DMS79 (cell line): ENCODE results near the gene ARHGAP29.
"Not testable (repeated sequence)": the region's sequence is repeated elsewhere in the genome, so short reads cannot be mapped to it uniquely, and the experiment has no call there.

Experiments used
- DNase-seq: peaks from one replicate; lab custom pipeline; 2025; lab: John Stamatoyannopoulos, UW

The ARHGAP29 gene

DNA sequence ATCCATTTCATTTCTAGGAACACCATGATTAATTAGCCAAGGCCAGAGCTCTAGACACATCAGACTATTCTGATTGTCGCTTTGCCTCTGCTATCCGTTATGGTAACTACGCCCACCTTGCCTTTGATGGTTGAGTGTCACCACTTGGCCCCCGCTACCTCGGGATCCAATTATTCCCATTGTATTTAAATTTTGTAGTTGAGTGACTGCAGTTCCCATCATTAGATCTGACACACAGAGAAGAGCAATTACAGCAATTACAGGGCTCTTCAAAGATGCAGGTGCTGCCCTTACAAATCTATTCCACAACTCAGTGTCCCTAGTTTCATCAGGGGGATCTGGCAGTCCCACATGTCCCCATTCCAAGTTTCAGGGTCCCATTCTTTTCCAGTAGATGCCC, 71.5 kb downstream of the ARHGAP29 start:
- no peak for DNase-seq

DNA sequence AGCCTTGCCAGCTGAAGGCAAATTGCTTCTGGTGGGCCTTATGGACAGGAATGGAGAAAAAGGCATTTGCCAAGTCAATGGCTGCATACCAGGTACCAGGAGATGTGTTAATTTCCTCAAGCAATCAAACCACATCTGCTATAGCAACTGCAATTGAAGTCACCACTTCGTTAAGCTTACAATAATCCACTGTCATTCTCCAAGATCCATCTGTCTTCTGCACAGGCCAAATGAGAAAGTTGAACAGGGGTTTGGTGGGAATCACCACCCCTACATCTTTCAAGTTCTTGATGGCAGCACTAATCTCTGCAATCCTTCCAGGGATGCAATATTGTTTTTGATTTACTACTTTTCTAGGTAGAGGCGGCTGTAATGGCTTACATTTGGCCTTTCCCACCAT, 72.5 kb downstream of the ARHGAP29 start:
- not testable (repeated sequence) for DNase-seq

DNA sequence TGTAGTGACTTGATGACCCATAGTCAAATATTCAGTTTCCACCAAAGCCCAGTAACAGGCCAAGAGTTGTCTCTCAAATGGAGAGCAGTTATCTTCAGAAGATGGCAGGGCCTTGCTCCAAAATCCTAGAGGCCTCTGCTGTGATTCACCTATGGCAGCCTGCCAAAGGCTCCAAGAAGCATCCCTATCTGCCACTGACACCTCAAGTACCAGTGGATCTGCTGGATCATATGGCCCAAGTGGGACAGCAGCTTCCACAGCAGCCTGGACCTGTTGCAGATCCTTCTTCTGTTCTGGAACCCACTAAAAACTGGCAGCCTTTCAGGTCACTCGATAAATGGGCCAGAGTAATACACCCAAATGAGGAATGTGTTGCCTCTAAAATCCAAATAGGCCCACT, 73.3 kb downstream of the ARHGAP29 start:
- not testable (repeated sequence) for DNase-seq

DNA sequence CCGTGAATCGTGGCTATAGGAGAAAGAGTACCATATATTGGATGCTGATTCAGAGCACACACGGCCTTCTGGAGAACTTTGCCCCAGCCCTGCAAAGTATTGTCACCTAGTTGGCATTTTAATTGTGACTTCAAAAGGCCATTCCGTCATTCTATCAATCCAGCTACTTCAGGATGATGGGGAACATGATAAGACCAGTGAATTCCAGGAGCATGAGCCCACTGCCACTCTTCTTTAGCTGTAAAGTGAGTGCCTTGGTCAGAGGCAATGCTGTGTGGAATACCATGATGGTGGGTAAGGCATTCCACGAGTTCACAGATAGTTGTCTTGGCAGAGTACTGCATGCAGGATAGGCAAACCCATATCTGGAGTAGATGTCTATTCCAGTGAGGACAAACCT, 74.1 kb downstream of the ARHGAP29 start:
- DNase-seq = not testable (repeated sequence)

DNA sequence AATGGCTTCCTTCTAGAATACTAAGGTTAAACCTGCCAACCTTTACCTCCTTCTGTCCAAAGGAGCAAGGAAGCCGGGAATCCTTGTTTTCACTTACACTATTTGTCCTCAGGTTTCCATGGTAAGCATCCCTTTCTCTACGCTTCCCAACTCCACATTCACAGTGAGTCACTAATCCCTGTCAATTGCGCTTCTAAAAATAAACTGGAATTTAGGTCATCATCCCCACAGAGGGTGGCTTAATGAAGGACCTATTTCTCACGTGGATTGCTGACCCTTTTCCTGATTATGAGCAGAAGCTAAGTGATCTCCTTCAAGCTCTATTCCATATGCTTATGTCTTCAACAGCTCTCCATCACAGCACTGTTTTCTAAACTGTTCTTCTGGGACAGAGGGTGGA, 76.6 kb downstream of the ARHGAP29 start:
- no peak for DNase-seq

DNA sequence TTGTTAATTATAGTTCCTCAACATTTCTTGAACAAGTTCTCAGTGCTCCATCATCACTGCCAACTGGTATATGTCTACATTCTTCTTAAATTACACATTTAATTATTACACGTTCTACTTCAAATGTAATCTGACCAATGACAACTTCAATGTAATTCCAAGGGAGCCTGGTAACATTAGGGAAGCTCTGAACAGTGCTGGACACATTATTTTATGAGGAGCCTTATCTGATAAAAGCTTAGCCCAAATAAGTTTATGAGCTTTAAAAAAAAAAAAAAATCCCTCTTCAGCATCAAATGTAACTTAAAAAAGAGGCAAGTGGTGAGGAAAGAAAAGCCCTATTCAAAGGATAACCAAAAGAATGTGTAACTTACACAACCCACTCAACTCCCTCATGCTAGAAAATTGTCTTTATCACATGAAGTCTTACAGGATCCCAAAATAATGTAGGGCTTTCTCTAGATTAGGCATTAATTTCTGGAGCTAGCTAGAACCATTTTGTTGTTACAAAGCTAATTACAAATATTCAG, 81.2 kb downstream of the ARHGAP29 start:
- DNase-seq = no peak

DNA sequence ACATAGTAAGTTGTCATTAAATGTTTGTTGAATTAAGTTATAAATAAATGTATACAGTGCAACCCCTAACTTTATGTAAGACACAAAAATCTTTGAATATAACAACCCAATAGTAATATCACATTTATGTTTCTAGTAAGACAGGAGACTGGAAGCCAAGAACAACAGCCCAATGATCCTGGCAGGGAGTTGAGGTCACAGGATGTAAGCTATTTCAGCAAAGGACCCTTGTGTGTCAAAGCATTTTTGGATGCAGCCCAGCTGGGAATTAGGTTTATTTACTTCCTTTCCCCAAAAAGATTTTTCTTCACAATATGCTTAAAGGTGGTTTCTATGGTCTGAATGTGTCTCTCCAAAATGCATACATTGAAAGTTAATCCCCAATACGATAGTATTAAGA, 82.4 kb downstream of the ARHGAP29 start:
- no peak for DNase-seq

DNA sequence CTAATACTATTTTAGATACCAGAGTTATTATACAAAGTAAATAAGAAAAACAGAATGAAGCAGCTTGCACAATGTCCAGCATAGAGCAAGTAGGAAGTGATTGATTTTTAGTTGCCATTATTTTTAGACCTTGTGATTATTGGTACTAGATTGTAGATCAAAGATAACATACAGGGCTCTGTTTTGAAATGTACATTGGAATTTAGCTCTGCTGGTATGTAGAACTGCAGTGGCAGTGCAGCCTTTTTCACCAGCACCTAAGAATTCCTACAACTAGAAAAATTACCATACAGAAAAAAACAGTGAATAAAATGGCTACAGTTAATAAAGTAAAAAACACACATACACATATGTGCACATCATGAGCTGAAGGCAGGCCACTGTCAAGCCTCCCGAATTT, 84.3 kb downstream of the ARHGAP29 start:
- DNase-seq = no peak

DNA sequence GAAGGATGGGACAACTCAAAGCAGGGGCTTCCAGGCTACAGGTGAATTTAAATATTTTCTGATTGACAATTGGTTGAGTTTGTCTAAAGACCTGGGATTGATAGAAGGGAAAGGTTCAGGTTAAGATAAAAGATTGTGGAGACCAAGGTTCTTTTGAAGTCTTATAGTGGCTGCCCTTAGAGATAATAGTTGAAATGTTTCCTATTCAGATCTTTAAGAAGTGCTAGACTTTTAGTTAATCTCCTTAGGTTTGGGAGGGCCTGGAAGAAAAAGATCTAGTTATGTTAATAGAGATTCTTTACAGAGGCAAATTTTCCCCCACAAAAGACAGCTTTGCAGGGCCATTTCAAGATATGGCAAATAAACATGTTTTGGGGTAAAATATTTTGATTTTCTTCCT, 88.2 kb downstream of the ARHGAP29 start:
- DNase-seq = not testable (repeated sequence)

DNA sequence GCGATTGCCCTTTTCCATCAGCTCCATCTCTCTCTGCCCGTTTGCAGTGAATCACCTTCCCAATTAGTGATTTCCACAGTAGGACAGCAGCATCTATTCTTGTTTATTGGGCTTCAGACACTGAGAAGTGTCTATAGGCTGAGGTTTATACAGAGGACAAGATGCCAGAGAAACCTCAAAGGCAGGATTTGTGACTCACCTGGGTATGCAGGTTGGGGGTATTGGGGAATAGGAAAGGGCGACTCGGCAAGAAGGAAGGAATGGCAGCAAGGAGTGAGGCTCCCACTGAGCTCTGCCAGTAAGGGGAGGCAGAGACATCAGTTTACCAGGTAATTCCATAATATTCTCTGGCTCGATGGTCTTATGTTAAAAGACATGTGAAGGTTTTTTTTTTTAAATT, 91.1 kb downstream of the ARHGAP29 start:
- DNase-seq = no peak

DNA sequence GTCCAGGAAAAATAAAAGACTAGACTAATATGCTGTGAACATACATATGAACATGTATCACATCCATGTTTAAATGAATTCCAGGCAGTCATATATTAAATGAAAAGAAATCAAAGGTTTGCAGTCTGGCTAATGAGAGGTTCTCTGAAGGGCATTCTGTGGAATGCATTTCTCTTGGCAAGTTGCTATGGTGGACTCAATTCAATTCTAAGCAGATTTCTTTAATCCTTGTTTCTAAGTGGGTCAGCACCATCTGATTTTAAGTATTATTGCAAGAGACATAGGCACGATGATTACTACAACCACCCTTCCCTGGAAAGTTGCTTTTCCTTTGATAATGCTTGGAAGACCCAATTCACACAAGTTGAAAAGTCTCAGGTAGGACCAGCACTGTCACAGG, 92.5 kb downstream of the ARHGAP29 start:
- no peak for DNase-seq

DNA sequence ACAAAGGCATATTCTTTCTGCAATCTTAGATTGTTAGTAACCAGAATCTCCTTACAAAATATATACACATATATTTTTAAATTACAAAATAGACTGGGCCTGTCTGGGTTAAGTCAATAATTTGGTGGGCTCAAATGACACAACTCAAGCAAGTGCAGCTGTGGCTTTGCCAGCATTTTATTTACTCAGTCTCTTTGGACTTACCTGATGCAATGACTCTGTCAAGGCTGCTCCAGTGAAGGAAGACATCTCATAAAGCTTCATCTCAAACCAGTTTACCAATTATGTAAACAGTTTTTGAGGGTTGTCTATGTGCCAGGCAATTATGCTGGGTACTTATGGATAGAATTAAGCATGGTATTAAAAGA, 93.6 kb downstream of the ARHGAP29 start:
- DNase-seq = peak; percentile 82

DNA sequence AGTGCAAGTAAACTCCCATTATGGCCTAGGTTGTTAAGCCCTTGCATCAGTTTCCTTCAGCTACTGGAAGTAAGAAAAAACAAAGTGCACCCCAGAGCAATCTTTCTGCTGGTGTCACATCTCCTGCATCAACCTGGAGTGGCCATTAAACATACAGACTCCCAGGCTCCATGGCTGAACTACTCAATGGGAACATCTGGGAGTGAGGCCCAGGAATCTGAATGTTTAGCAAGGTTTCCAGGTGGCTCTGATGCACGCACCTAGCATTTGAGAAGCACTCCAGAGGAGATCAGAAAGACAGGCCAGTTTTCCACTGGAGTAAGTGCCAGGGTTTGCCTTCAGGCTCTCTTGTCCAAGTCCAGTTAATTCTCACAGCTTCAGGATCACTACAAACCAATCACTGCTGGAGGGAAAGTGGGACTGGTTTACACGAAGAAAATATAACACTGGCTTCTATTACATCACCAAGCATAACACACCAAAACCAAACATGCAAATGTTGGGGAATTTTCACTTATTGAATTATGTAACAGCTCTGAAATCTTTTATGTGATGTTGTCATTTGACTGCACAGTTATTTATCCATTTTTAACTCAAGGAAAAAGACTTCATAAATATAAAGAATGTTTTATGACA, 94.1 kb downstream of the ARHGAP29 start:
- DNase-seq = peak; percentile 46

DNA sequence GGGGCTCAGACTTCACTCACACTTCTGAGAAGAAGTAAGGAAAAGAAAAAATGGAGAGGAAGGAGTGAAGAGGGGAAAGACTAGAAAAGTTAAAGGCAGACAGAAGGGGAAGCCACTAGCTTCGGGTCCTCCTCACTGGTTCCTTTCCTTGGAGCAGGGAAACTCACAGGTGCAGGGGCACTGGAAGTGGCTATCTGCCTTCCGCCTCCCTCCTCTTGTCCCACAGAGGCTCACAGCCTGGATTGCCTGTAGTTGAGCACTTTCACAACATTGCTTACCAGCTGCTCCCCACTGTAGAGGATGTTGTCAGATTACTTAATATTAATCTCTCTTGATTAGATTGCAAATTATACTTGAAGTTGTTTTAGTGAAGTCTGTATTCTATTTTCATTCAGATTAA, 94.8 kb downstream of the ARHGAP29 start:
- no peak for DNase-seq

DNA sequence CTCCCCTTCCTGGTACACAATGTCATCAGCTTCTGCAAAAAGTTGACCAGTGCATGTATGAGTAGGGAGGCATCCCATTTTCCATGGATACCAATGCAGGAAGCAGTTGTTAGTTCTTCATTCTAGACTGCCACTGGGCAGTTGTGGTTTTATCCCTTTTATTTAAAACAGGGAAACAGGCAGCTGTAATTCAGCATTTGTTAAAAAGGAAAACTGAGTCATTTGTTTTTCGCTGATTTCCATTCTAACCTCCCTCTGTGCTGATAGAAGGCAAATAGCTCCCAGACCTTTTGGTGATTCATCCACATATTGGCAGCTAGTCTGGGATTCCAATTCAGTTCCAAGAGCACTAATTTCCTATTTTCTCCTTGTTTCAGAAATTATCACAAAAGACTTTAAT, 95.4 kb downstream of the ARHGAP29 start:
- no peak for DNase-seq

DNA sequence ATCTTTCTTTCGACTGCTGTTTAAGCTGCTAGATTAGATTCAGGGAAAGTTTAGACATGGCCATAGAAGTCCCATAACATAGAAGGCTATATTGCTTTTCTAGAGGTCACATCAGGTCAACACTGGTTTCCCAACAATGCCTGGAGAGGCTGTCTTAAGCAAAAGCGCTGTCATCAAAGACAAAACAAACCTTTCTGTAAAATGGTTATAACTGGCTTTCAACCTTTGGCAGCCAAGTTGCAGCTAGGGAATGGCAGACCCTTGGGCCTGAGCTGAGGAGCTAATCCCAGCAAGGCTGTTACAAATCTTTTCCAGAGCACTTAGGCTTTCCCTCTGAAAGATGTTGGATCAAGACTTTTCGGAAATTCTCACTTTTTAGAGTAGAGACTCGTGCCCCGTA, 105.3 kb downstream of the ARHGAP29 start:
- no peak for DNase-seq

DNA sequence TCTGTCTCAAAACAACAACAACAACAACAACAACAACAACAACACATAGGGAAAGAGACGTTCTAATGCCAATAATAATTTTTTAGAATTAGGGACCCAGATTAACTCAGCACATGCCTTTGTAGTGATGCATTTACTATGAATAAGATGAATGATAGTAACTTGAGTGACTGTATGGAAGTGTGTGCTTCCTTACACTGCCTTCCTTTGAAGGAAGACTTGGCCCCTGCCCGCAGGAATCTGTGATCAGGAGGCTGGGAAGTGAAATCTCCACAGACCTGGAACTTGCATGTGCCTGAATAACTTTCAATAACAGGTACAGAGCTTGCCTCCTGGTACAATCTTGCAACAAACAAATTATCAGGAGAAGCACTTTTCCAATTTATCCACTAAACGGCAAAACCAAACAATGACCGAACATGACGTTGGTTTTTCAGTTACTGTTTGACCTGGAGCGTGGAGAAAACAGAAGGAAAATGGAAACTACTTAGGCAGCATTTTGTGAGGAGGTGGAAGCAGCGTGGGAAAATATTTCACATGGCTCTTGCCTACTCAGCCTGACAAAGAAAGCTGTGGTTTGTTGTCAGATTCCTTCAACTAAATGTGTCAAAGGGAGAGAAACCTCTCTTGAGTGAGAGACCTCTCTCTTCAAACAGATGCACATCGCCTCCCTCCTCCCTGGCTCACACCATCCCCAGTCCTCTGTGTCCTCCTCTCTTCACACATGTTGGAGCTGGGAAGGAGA, 106.4 kb downstream of the ARHGAP29 start:
- DNase-seq = no peak

DNA sequence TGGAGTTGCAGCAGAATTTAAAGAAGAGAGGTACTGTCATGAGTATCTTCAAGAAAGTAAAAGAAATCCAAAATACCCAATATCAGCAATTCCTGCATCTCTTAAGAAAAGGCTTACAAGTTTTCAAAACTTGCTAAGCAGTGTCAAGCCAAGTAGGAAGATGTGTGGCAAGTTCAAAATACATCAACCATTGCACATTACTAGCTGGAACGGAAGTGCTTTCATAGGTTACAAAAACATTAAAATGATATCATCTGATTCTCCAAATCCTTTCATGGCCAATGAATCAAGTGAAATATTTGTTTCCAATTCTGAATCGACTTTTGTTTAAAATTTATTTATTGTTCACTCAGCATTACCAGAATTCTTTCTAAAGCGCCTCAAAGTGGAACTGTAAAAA, 110.7 kb downstream of the ARHGAP29 start:
- no peak for DNase-seq

DNA sequence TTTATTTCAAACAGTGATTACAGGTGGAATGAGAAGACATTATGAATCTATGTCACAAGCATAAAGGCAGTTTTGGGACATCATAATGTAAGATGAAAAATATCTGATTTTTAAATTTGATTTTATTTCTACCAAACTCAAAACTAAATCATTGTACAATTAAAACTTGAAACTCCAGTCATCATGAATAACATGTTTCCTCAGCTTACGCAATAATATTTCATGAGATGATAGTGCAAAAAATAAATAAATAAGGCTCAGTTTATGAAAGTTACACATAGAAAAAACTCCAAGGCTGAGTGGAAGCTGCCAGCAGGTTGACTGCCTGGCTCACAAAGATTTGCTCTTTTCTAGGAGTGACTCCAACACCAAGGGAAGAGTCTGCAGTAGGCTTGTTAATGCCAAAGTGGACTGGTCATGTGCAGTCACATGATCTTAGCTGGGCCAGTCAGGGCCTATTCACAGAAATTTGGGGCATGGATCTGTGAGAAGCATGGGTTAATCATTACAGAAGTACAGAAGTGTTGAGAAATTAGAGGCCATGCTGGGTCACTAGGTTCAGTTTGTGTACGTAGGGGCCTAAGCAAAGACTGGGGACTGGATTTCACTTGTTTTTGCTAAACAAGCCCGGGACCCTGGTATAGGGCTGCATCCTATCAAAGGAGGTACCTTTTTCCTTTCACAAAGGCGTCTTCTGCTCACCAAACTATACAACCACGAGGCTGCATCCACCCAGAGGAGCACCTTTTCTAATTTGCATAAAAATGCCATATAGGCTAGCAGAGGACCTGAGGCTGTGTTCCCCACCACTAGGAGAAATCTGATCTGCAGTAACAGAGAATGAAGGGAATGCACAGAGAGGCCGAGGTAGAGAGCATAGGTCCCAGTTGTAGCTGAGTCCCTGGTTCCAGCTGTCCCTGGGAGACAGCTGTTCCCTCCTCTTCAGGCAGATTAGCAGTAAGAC, 111.6 kb downstream of the ARHGAP29 start:
- no peak for DNase-seq

DNA sequence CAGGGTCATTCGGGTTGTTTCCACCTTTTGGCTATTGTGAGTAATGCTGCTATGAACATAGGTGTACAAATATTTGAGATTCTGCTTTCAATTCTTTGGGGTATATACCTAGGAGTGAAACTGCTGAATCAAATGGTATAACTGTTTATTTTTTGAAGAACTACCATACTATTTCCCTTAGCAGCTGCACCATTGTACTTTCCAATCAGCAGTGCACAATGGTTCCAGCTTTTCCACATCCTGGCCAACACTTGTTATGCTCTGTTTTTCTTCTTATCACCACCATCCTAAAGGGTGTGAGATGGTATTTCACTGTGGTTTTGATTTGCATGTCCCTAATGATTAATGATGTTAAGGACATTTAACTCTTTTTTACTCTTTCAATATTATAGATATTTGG, 112.8 kb downstream of the ARHGAP29 start:
- no peak for DNase-seq

DNA sequence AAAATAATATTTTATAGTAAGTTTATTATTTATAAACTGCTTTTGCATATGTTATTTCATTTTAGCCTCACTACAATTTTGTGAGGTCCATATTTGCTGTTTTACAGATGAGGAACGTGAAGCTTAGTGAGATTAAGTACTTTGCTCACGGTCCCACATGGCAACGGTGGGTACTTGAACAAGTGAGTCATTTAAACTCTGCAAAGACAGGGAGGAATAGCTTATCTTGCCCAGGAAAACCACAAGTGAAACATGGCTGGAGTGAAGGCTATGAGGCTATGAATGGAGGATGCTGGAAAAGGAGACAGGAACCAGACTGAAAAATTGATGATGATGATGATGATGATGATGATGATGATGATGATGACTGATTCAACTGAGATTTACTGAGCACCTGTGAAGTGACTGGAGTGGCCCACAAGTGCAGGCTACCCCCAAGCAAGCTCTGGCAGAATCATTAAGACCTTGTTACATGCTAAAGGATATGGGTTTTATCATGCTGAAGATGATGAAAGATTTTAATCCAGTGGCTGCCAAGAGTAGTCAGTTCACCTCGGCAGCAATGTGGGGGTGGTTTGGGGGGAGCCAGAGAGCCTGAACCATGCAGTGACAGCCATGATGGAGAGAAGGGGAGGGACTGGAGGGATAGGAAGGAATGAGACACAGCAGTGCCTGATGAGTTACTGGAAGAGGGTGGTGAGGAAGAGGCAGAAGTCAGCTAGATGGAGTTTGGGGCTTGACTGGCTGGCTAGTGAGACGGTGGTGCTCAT, 115.0 kb downstream of the ARHGAP29 start:
- DNase-seq = no peak
